BJ (cell line): ENCODE results near the gene RANBP17. TPM values are rescaled to one million over a fixed set of nuclear protein-coding genes. Genes with fewer than 3 reads are reported as not detected.
"Not testable (repeated sequence)": the region's sequence is repeated elsewhere in the genome, so short reads cannot be mapped to it uniquely, and the experiment has no call there.

Source experiments
- CTCF ChIA-PET: fragments of 350-600 bp; formaldehyde crosslinking; extraction: SDS; loops from one replicate; lab custom pipeline; 2021; ENCODE audit warnings: antibody characterized with exemption, inconsistent platforms; lab: Yijun Ruan, JAX
- POLR2A ChIA-PET: fragments of 300-600 bp; sonication (Branson Sonifier 250); formaldehyde crosslinking; extraction: SDS; loops from one replicate; lab custom pipeline; 2021; ENCODE audit warnings: antibody characterized with exemption; lab: Charles Lee
- DNase-seq: peaks from one replicate; pipeline ENCODE4 v3.0.0-alpha.2; 2011; ENCODE audit warnings: low read depth
- H3K27me3 ChIP-seq: 2 replicates; pipeline ENCODE4 v1.6.0; 2011; ENCODE audit warnings: low read length; ENCODE audit not compliant: control insufficient read depth, insufficient read depth
- H3K36me3 ChIP-seq: 2 replicates; pipeline ENCODE4 v1.5.1; 2011; ENCODE audit warnings: low read length; ENCODE audit not compliant: control insufficient read depth, insufficient read depth
- H3K4me3 ChIP-seq: 2 replicates; pipeline ENCODE4 v1.5.1; 2011; ENCODE audit warnings: low read depth, mild to moderate bottlenecking, control low read depth, low read length
- polyA plus RNA-seq: library from polyadenylated mRNA; depleted of rRNA; stranded (reverse); fragments of >200 nt; gene quantifications from 2 replicates; pipeline ENCODE4 v1.2.3, GENCODE V29; 2011
- TF ChIP-seq, protein P1 (sequence below): IDR thresholded peaks from 2 replicates; pipeline ENCODE4 v1.5.1; 2011; ENCODE audit warnings: low read depth, mild to moderate bottlenecking, control low read depth, inconsistent platforms, low read length, moderate library complexity; ENCODE audit not compliant: insufficient read depth

Gene RANBP17
- polyA plus RNA-seq, 1 experiment: 10.5 TPM

DNA sequence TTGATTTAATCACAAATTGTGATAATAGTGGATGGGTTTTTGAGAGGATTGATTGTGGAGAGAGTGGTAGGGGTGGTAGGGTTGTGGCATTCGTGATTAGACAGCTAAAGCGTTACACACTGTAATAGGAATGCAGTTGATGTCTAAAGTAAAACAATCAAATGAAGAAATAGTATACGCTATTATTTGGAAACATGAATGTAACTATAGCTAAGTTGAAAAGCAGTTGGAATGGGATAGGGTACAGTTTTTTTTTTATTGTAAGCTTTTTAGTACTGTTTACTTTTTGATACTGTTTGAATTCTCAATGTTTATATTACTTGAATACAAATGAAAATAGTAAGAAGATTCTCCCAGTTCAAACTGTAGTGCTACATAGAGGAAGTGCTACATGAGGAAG, 51.8 kb downstream of the RANBP17 start:
- DNase-seq: no peak
- TF ChIP-seq, protein P1, sequence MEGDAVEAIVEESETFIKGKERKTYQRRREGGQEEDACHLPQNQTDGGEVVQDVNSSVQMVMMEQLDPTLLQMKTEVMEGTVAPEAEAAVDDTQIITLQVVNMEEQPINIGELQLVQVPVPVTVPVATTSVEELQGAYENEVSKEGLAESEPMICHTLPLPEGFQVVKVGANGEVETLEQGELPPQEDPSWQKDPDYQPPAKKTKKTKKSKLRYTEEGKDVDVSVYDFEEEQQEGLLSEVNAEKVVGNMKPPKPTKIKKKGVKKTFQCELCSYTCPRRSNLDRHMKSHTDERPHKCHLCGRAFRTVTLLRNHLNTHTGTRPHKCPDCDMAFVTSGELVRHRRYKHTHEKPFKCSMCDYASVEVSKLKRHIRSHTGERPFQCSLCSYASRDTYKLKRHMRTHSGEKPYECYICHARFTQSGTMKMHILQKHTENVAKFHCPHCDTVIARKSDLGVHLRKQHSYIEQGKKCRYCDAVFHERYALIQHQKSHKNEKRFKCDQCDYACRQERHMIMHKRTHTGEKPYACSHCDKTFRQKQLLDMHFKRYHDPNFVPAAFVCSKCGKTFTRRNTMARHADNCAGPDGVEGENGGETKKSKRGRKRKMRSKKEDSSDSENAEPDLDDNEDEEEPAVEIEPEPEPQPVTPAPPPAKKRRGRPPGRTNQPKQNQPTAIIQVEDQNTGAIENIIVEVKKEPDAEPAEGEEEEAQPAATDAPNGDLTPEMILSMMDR: no peak
- Histone ChIP-seq H3K27me3 (no peaks in the 10 kb centered on the region), H3K4me3 (no peak overlapping the region), H3K36me3 (no peaks in the 10 kb centered on the region; the same call in 1 of the 2 replicates)
- POLR2A ChIA-PET: no interaction called here
- CTCF ChIA-PET: interaction anchor here (1.1 kb wide), 1 partner anchor 169 kb away, joined by 3 read pairs; no protein-coding TSS in a partner anchor

DNA sequence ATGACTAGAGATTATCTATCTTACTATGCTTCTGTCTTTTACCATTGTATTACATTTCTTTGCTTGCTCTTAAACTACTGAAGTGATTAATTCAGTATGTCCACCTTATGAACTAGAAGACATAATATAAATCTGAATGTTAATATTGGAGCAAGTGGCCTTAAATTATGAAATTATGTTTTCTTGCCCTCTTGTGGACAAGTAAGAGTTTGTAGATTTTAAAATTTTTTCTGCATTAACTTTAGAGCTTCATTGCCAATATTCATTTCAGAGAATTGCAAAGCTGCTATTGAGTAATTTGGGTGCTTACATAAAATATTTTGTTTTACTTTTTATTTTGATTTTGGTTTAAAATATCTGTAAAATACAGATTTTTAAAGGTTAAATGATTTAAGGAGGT, 55.3 kb downstream of the RANBP17 start:
- POLR2A ChIA-PET: no interaction called here
- CTCF ChIA-PET: interaction anchor here (0.6 to 1.6 kb wide), 4 partner anchors 50 to 426 kb away, joined by 3 to 7 read pairs (median 3); no protein-coding TSS in a partner anchor

DNA sequence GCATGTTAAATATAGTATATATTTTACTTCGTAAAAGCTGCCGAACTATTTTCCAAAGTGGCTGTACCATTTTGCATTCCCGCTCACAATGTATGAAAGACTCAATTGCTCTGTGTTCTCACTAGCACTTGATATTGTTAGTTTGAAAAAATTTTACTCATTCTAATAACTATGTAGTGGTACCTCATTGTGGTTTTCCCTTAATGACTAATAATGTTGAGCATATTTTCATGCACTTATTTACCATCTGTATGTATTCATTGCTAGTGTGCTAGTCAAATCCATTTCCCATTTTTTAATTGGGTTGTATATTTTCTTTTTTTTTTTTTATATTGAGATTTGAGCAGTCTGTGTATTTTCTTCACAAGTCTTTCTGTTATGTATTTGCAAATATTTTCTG, 58.4 kb downstream of the RANBP17 start:
- no peaks in the 10 kb centered on the region for H3K27me3 ChIP-seq
- H3K36me3 ChIP-seq: no peaks in the 10 kb centered on the region
- no peak overlapping the region for H3K4me3 ChIP-seq
- DNase-seq: no peak
- TF ChIP-seq, protein P1: no peak
- ChIA-PET CTCF (no interaction called here), POLR2A (no interaction called here)

More for the DNA sequence above, 55.3 kb downstream of the RANBP17 start:
- Histone ChIP-seq H3K36me3 (no peaks in the 10 kb centered on the region), H3K27me3 (no peaks in the 10 kb centered on the region), H3K4me3 (no peak overlapping the region)
- no peak for DNase-seq
- TF ChIP-seq, protein P1: no peak

DNA sequence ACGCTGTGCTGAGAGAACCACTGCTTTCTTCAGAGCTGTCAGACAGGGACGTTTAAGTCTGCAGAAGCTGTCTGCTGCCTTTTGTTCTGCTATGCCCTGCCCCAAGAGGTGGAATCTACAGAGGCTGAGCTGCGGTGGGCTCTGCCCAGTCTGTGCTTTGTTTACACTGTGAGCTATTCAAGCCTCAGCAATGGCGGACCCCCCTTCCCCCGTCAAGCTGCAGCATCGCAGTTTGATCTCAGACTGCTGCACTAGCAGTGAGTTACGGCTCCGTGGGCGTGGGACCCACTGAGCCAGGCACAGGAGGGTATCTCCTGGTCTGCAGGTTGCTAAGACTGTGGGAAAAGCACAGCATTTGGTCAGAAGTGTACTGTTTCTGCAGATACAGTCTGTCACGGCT, 60.5 kb downstream of the RANBP17 start:
- CTCF ChIA-PET: interaction anchor here (1.0 kb wide), 1 partner anchor 27 kb away, joined by 3 read pairs; no protein-coding TSS in a partner anchor
- H3K4me3 ChIP-seq, DNase-seq, H3K36me3 ChIP-seq, H3K27me3 ChIP-seq, POLR2A ChIA-PET: not testable (repeated sequence)

DNA sequence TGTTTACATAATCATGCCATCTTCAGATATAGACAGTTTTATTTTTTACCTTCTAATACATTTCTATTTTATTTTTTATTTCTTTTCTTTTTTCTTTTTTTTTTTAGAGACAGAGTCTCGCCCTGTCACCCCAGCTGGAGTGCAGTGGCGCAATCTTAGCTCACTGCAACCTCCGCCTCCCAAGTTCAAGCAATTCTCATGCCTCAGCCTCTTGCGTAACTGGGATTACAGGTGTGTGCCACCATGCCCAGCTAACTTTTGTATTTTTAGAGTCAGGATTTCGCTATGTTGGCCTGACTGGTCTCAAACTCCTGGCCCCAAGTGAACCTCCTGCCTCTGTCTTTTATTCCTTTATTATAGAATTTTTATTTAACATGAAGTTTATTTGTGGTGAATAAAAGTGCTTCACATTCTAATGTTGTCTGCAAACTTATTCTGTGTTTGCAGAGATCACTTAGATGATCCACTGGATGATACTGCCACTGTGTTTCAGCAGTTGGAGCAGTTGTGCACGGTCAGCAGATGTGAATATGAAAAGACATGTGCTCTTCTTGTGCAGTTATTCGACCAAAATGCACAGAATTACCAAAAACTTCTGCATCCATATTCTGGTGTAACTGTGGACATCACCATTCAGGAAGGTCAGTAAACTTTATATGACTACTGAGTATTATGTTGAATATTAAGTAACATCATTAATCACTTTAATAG, 62.2 kb downstream of the RANBP17 start:
- Histone ChIP-seq H3K27me3 (no peaks in the 10 kb centered on the region), H3K4me3 (no peak overlapping the region), H3K36me3 (no peaks in the 10 kb centered on the region)
- DNase-seq: no peak
- ChIA-PET POLR2A (no interaction called here), CTCF (no interaction called here)
- TF ChIP-seq, protein P1: no peak

DNA sequence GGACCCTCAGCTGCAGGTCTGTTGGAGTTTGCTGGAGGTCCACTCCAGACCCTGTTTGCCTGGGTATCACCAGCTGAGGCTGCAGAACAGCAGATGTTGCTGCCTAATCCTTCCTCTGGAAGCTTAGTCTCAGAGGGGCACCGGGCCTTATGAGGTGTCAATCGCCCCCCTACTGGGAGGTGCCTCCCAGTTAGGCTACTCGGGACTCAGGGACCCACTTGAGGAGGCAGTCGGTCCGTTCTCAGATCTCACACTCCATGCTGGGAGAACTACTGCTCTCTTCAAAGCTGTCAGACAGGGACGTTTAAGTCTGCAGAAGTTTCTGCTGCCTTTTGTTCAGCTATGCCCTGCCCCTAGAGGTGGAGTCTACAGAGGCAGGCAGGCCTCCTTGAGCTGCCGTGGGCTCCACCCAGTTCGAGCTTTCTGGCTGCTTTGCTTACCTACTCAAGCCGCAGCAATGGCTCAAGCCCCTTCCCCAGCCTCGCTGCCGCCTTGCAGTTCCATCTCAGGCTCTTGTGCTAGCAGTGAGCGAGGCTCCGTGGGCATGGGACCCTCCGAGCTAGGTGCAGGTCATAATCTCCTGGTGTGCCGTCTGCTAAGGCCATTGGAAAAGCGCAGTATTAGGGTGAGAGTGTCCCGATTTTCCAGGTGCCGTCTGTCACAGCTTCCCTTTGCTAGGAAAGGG, 73.9 kb downstream of the RANBP17 start:
- DNase-seq, CTCF ChIA-PET, H3K36me3 ChIP-seq, H3K27me3 ChIP-seq, POLR2A ChIA-PET, H3K4me3 ChIP-seq: not testable (repeated sequence)
